ENCODE measurements around the gene SIK3.

The SIK3 gene

GRCh38 chr11:116948391-116948790 is 149.8 kb downstream of the SIK3 start:
- TF ChIP-seq USF1 (IDR thresholded peaks at IDR 0.05), result no peak
- no peak for TF ChIP-seq ZBTB7A (IDR thresholded peaks at IDR 0.05; ENCODE audit: low read depth)
- no peak for TF ChIP-seq YY1 (IDR thresholded peaks at IDR 0.05; ENCODE audit: low read depth)
- TF ChIP-seq NFIC (IDR thresholded peaks at IDR 0.05), result no peak
- TF ChIP-seq RAD21 (IDR thresholded peaks at IDR 0.05; ENCODE audit: low read depth), result no peak
- no peak for TF ChIP-seq REST (IDR thresholded peaks at IDR 0.05; ENCODE audit: low read depth)
- no peak for TF ChIP-seq TEAD4 (IDR thresholded peaks at IDR 0.05)
- no peak for TF ChIP-seq CREB1 (IDR thresholded peaks at IDR 0.05; ENCODE audit: low read depth)
- TF ChIP-seq EGR1 (IDR thresholded peaks at IDR 0.05), result no peak
- no peak for TF ChIP-seq MAX (IDR thresholded peaks at IDR 0.05)
- TF ChIP-seq TCF12 (IDR thresholded peaks at IDR 0.05; ENCODE audit: low read depth), result no peak
- TF ChIP-seq EP300 (IDR thresholded peaks at IDR 0.05; ENCODE audit: borderline replicate concordance), result no peak
- TF ChIP-seq TAF1 (IDR thresholded peaks at IDR 0.05; ENCODE audit: low read depth), result no peak
- no peak for TF ChIP-seq CEBPB (IDR thresholded peaks at IDR 0.05)

- TF ChIP-seq CREB1 (IDR thresholded peaks at IDR 0.05; ENCODE audit: low read depth) (no peak), TEAD4 (IDR thresholded peaks at IDR 0.05) (no peak), YY1 (IDR thresholded peaks at IDR 0.05; ENCODE audit: low read depth) (no peak), ZBTB7A (IDR thresholded peaks at IDR 0.05; ENCODE audit: low read depth) (no peak), TCF12 (IDR thresholded peaks at IDR 0.05; ENCODE audit: low read depth) (no peak), USF1 (IDR thresholded peaks at IDR 0.05) (no peak), MAX (IDR thresholded peaks at IDR 0.05) (no peak)
These were observed 151.8 kb downstream of the SIK3 start for GRCh38 chr11:116946414-116946813.

GRCh38 chr11:116939499-116939898 is 158.7 kb downstream of the SIK3 start:
- TF ChIP-seq TCF12 (IDR thresholded peaks at IDR 0.05; ENCODE audit: low read depth) (no peak), CEBPB (IDR thresholded peaks at IDR 0.05) (no peak), USF1 (IDR thresholded peaks at IDR 0.05) (no peak), TAF1 (IDR thresholded peaks at IDR 0.05; ENCODE audit: low read depth) (no peak), NFIC (IDR thresholded peaks at IDR 0.05) (no peak), FOXM1 (IDR thresholded peaks at IDR 0.05; ENCODE audit: borderline replicate concordance, low read depth) (no peak), ZBTB7A (IDR thresholded peaks at IDR 0.05; ENCODE audit: low read depth) (no peak), CREB1 (IDR thresholded peaks at IDR 0.05; ENCODE audit: low read depth) (no peak), RAD21 (IDR thresholded peaks at IDR 0.05; ENCODE audit: low read depth) (no peak)

GRCh38 chr11:116938471-116939070 is 159.7 kb downstream of the SIK3 start:
- no peak for TF ChIP-seq USF1 (IDR thresholded peaks at IDR 0.05)
- no peak for TF ChIP-seq TCF12 (IDR thresholded peaks at IDR 0.05; ENCODE audit: low read depth)
- no peak for TF ChIP-seq FOXM1 (IDR thresholded peaks at IDR 0.05; ENCODE audit: borderline replicate concordance, low read depth)
- TF ChIP-seq MAX (IDR thresholded peaks at IDR 0.05), result no peak
- no peak for TF ChIP-seq YY1 (IDR thresholded peaks at IDR 0.05; ENCODE audit: low read depth)
- no peak for TF ChIP-seq CEBPB (IDR thresholded peaks at IDR 0.05)
- no peak for TF ChIP-seq RAD21 (IDR thresholded peaks at IDR 0.05; ENCODE audit: low read depth)
- TF ChIP-seq TAF1 (IDR thresholded peaks at IDR 0.05; ENCODE audit: low read depth), result no peak
- TF ChIP-seq EGR1 (IDR thresholded peaks at IDR 0.05), result no peak
- no peak for TF ChIP-seq EP300 (IDR thresholded peaks at IDR 0.05; ENCODE audit: borderline replicate concordance)
- TF ChIP-seq CREB1 (IDR thresholded peaks at IDR 0.05; ENCODE audit: low read depth), result no peak
- no peak for TF ChIP-seq REST (IDR thresholded peaks at IDR 0.05; ENCODE audit: low read depth)
- TF ChIP-seq NFIC (IDR thresholded peaks at IDR 0.05), result no peak
- TF ChIP-seq TEAD4 (IDR thresholded peaks at IDR 0.05), result no peak
- no peak for TF ChIP-seq ZBTB7A (IDR thresholded peaks at IDR 0.05; ENCODE audit: low read depth)
